GM23338 (cell line): ENCODE data around the gene MND1.

Experiments used
- CREB1 ChIP-seq: fragments of 250-450 bp; sonication (Bioruptor Pico); IDR thresholded peaks from 2 replicates; pipeline ENCODE4 v1.5.0; 2020; ENCODE audit warnings: low read depth, mild to moderate bottlenecking, moderate library complexity
- CTCF ChIP-seq, 2 experiments: fragments of 200-600 bp in 1 of 2; sonication (generic) in 1 of 2; conservative IDR thresholded peaks; 2 replicates each; pipeline versions ENCODE4 v1.5.1 to v1.6.1; 2016 to 2017; ENCODE audit warnings: antibody characterized with exemption in 2 of 2, low read depth in 2 of 2, mild to moderate bottlenecking in 2 of 2, moderate library complexity in 1 of 2
- ETS1 ChIP-seq: IDR thresholded peaks from 2 replicates; pipeline ENCODE4 v1.6.1; 2016; ENCODE audit warnings: antibody characterized with exemption
- EZH2 ChIP-seq: fragments of 200-600 bp; sonication (generic); IDR thresholded peaks from one replicate; pipeline ENCODE4 v1.8.0; 2017; ENCODE audit warnings: antibody characterized with exemption, mild to moderate bottlenecking, low read depth; ENCODE audit not compliant: unreplicated experiment
- EZH2phosphoT487 ChIP-seq: fragments of 200-600 bp; sonication (generic); IDR thresholded peaks from one replicate; pipeline ENCODE4 v1.8.1; 2018; ENCODE audit warnings: antibody characterized with exemption; ENCODE audit not compliant: unreplicated experiment
- JUNB ChIP-seq: IDR thresholded peaks from one replicate; pipeline ENCODE4 v1.6.1; 2016; ENCODE audit warnings: antibody characterized with exemption; ENCODE audit not compliant: unreplicated experiment
- POLR2AphosphoS5 ChIP-seq: IDR thresholded peaks from 2 replicates; pipeline ENCODE4 v1.6.1; 2016; ENCODE audit warnings: antibody characterized with exemption, low read depth
- REST ChIP-seq: IDR thresholded peaks from one replicate; pipeline ENCODE4 v1.6.1; 2018; ENCODE audit warnings: antibody characterized with exemption; ENCODE audit not compliant: unreplicated experiment
- STAT1 ChIP-seq: IDR thresholded peaks from one replicate; pipeline ENCODE4 v1.6.1; 2016; ENCODE audit warnings: antibody characterized with exemption; ENCODE audit not compliant: unreplicated experiment
- ZNF114 ChIP-seq: fragments of 250-450 bp; sonication (Bioruptor Pico); IDR thresholded peaks from 2 replicates; pipeline ENCODE4 v1.5.0; 2020; ENCODE audit warnings: mild to moderate bottlenecking, moderate library complexity
- ZNF331 ChIP-seq: fragments of 250-450 bp; sonication (Bioruptor Pico); IDR thresholded peaks from 2 replicates; pipeline ENCODE4 v1.5.0; 2020; ENCODE audit warnings: low read depth, mild to moderate bottlenecking, moderate library complexity
- ZNF462 ChIP-seq: fragments of 250-450 bp; sonication (Bioruptor Pico); IDR thresholded peaks from 2 replicates; pipeline ENCODE4 v1.5.0; 2020; ENCODE audit warnings: mild to moderate bottlenecking, moderate library complexity

DNA sequence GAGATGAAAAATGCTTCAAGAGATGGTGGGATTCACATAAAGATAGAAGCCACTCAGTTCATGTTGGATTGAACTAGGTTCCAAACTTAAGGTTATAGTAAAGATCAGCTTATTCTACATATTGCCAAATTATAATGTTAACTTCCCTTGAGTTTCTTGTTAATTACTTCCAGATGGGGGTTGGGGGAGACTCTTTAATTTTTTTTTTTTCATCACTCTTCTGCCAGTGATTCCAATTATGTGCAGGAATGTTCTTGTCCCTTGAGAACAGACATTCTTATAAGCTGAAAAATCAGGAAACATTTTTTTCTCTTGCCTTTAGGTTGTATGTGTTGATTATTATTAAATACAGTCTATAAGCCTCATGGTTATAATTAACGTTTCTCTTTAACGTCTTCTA is 30.0 kb downstream of the MND1 start:
- TF ChIP-seq CTCF (conservative IDR thresholded peaks at IDR 0.05; ENCODE audit: low read depth in 2 of 2), result no peak
- no peak for TF ChIP-seq REST
- TF ChIP-seq EZH2, result no peak
- no peak for TF ChIP-seq EZH2phosphoT487
- TF ChIP-seq POLR2AphosphoS5, result no peak
- TF ChIP-seq CREB1, result no peak
- no peak for TF ChIP-seq STAT1
- no peak for TF ChIP-seq JUNB
- TF ChIP-seq ZNF114, result no peak
- no peak for TF ChIP-seq ETS1
- TF ChIP-seq ZNF462 (CRISPR knock-in tag), result no peak
- TF ChIP-seq ZNF331 (CRISPR knock-in tag), result no peak
